Head of caudate nucleus (tissue), 42 donors: ENCODE results near the gene ISM1.
A peak's percentile ranks its signal among the peaks of the same experiment; 100 is the strongest.

Experiments used
- DNase-seq, 42 donors: peaks; one replicate each; pipeline versions ENCODE4 v3.0.0 to v3.0.0-alpha.2; 2020 to 2021; ENCODE audit warnings: mixed read lengths in 7 of 42
- intact Hi-C: fragments of 100-400 bp; cut with DNase I; formaldehyde crosslinking; loops from one replicate; pipeline ENCODE4 v1.15.0; 2022

The ISM1 gene

GRCh38 chr20:13249798-13250170 lies 28.7 kb downstream of the ISM1 start:
- no peak for DNase-seq
- intact Hi-C loops: no loop called here

- intact Hi-C loops: no loop called here
- no peak for DNase-seq
These were observed 29.2 kb downstream of the ISM1 start for GRCh38 chr20:13250251-13250650.

- intact Hi-C loops: no loop called here
- DNase-seq: no peak
These were observed 30.2 kb downstream of the ISM1 start for GRCh38 chr20:13251106-13251903.

- intact Hi-C loops: no loop called here
- DNase-seq: no peak
These were observed 30.8 kb downstream of the ISM1 start for GRCh38 chr20:13251904-13252297.

- intact Hi-C loops: no loop called here
- no peak for DNase-seq
These were observed 34.3 kb downstream of the ISM1 start for GRCh38 chr20:13255356-13255755.

GRCh38 chr20:13256606-13257005 lies 35.5 kb downstream of the ISM1 start:
- intact Hi-C loops: no loop called here
- no peak for DNase-seq

GRCh38 chr20:13259921-13260320 lies 38.8 kb downstream of the ISM1 start:
- intact Hi-C loops: no loop called here
- no peak for DNase-seq

GRCh38 chr20:13260650-13261279 lies 39.7 kb downstream of the ISM1 start:
- no peak for DNase-seq
- intact Hi-C loops: no loop called here

GRCh38 chr20:13261460-13262301 lies 40.6 kb downstream of the ISM1 start:
- intact Hi-C loops: no loop called here
- DNase-seq: peak in 29 of 42 donors; percentile 7 to 62 (median 33)

- no peak for DNase-seq
- intact Hi-C loops: no loop called here
These were observed 41.2 kb downstream of the ISM1 start for GRCh38 chr20:13262302-13262650.

GRCh38 chr20:13262671-13263360 lies 41.7 kb downstream of the ISM1 start:
- no peak for DNase-seq
- intact Hi-C loops: no loop called here

- intact Hi-C loops: no loop called here
- DNase-seq: no peak
These were observed 42.4 kb downstream of the ISM1 start for GRCh38 chr20:13263451-13263850.

GRCh38 chr20:13264907-13265306 lies 43.8 kb downstream of the ISM1 start:
- intact Hi-C loops: no loop called here
- DNase-seq: no peak

GRCh38 chr20:13265941-13266340 lies 44.9 kb downstream of the ISM1 start:
- no peak for DNase-seq
- intact Hi-C loops: no loop called here

GRCh38 chr20:13267231-13267630 lies 46.2 kb downstream of the ISM1 start:
- intact Hi-C loops: no loop called here
- no peak for DNase-seq

- no peak for DNase-seq
- intact Hi-C loops: no loop called here
These were observed 47.9 kb downstream of the ISM1 start for GRCh38 chr20:13268953-13269352.

GRCh38 chr20:13270211-13270610 lies 49.1 kb downstream of the ISM1 start:
- intact Hi-C loops: no loop called here
- DNase-seq: no peak

- intact Hi-C loops: no loop called here
- no peak for DNase-seq
These were observed 50.0 kb downstream of the ISM1 start for GRCh38 chr20:13271098-13271497.
